ENCODE data around the gene ARSB.

GRCh38 chr5:78890667-78891379 lies 94.3 kb downstream of the ARSB start:
- TF ChIP-seq CTCF (conservative IDR thresholded peaks at IDR 0.05 in 1 of 2, IDR thresholded peaks at IDR 0.05 in 1 of 2; ENCODE audit: low read depth in 1 of 2, low read length in 2 of 2) (no peak), EZH2 (IDR thresholded peaks at IDR 0.05; ENCODE audit: low read length, missing control alignments) (no peak)
